H1 (cell line): ENCODE results near the gene CPNE8. TPM values are rescaled to one million over a fixed set of nuclear protein-coding genes. Genes with fewer than 3 reads are reported as not detected.

Source experiments
- CTCF ChIA-PET: fragments of 300-600 bp; sonication (Branson Sonifier 250); formaldehyde crosslinking; loops from one replicate; lab custom pipeline; 2021; ENCODE audit not compliant: partially characterized antibody; lab: Charles Lee
- POLR2A ChIA-PET: fragments of 300-600 bp; sonication (Branson Sonifier 250); formaldehyde crosslinking; loops from one replicate; lab custom pipeline; 2021; ENCODE audit warnings: inconsistent platforms; ENCODE audit not compliant: partially characterized antibody; lab: Charles Lee
- DNase-seq, 2 experiments: peaks; one replicate each; pipeline versions ENCODE4 v3.0.0 to v3.0.0-alpha.2; 2010 to 2022; ENCODE audit warnings: low spot score in 2 of 2, low read depth in 1 of 2, mixed read lengths in 1 of 2
- FAIRE-seq: peaks from 2 replicates; lab custom pipeline; 2011; peaks lifted over from hg19 to GRCh38; lab: Jason Lieb, UNC
- H2AFZ ChIP-seq: 2 replicates; pipeline ENCODE4 v1.8.1; 2012; ENCODE audit warnings: low read length, inconsistent platforms
- H2AK5ac ChIP-seq: 2 replicates; pipeline ENCODE4 v1.6.1; 2013; ENCODE audit warnings: low read depth, low read length
- H2BK120ac ChIP-seq: replicated peaks from 2 replicates; pipeline ENCODE3; 2013; ENCODE audit warnings: low read depth, low read length, inconsistent platforms
- H2BK12ac ChIP-seq: 2 replicates; pipeline ENCODE4 v1.6.1; 2013; ENCODE audit warnings: low read depth, low read length
- H2BK15ac ChIP-seq: 2 replicates; pipeline ENCODE4 v1.6.1; 2013; ENCODE audit warnings: low read length
- H2BK20ac ChIP-seq: 2 replicates; pipeline ENCODE4 v1.6.1; 2013; ENCODE audit warnings: low read length
- H2BK5ac ChIP-seq: 2 replicates; pipeline ENCODE4 v1.6.1; 2013; ENCODE audit warnings: low read depth, low read length
- H3K14ac ChIP-seq: 2 replicates; pipeline ENCODE4 v1.6.1; 2013; ENCODE audit warnings: inconsistent platforms; ENCODE audit not compliant: insufficient read length
- H3K18ac ChIP-seq: 2 replicates; pipeline ENCODE4 v1.6.1; 2013; ENCODE audit warnings: low read length; ENCODE audit errors: extremely low read depth
- H3K23ac ChIP-seq: 2 replicates; pipeline ENCODE4 v1.6.1; 2013; ENCODE audit warnings: inconsistent platforms; ENCODE audit not compliant: insufficient read length
- H3K23me2 ChIP-seq: 2 replicates; pipeline ENCODE4 v1.6.1; 2013; ENCODE audit warnings: low read depth, low read length
- H3K27ac ChIP-seq: 2 replicates; pipeline ENCODE4 v1.6.1; 2011; ENCODE audit warnings: low read depth, low read length, inconsistent platforms
- H3K27me3 ChIP-seq, 4 experiments: replicated peaks in 1 of 4; 1 replicate in 1 of 4; 2 replicates in 3 of 4; pipeline versions ENCODE4 v1.6.1 to v1.8.1; 2011 to 2013; ENCODE audit warnings: low read length in 3 of 4, mild to moderate bottlenecking in 3 of 4, inconsistent platforms in 2 of 4, mixed read lengths in 2 of 4, moderate library complexity in 1 of 4; ENCODE audit not compliant: control insufficient read depth in 3 of 4, insufficient read depth in 3 of 4; ENCODE audit errors: extremely low read depth in 1 of 4
- H3K36me3 ChIP-seq, 4 experiments: 2 replicates each; pipeline versions ENCODE4 v1.6.1 to v1.8.1; 2011 to 2013; ENCODE audit warnings: mild to moderate bottlenecking in 4 of 4, low read length in 3 of 4, moderate library complexity in 2 of 4, control low read depth in 1 of 4, inconsistent platforms in 1 of 4; ENCODE audit not compliant: insufficient read depth in 4 of 4, control insufficient read depth in 2 of 4
- H3K4ac ChIP-seq: replicated peaks from 2 replicates; pipeline ENCODE3; 2013; ENCODE audit warnings: low read length, low read depth, mixed read lengths, inconsistent platforms; ENCODE audit not compliant: insufficient read length
- H3K4me1 ChIP-seq, 4 experiments: replicated peaks in 1 of 4; 1 replicate in 1 of 4; 2 replicates in 3 of 4; pipeline versions ENCODE4 v1.6.1 to v1.8.1; 2011 to 2013; ENCODE audit warnings: low read length in 3 of 4, inconsistent platforms in 2 of 4, mixed read lengths in 1 of 4; ENCODE audit not compliant: insufficient read depth in 4 of 4, control insufficient read depth in 3 of 4
- H3K4me2 ChIP-seq, 2 experiments: 2 replicates each; pipeline versions ENCODE4 v1.6.1 to v1.8.1; 2011 to 2013; ENCODE audit warnings: low read depth in 2 of 2, low read length in 2 of 2, control low read depth in 1 of 2, inconsistent platforms in 1 of 2, mild to moderate bottlenecking in 1 of 2; ENCODE audit not compliant: insufficient read depth in 1 of 2
- H3K4me3 ChIP-seq, 4 experiments: fragments of 200-600, 300-600 bp in 1 of 4; sonication (generic), shearing (Covaris generic), sonication (Bioruptor Twin) in 1 of 4; 2 replicates each; pipeline versions ENCODE4 v1.5.1 to v1.8.1; 2011 to 2016; ENCODE audit warnings: low read length in 4 of 4, low read depth in 3 of 4, control low read depth in 2 of 4, inconsistent platforms in 2 of 4, mild to moderate bottlenecking in 2 of 4, mixed read lengths in 1 of 4, moderate library complexity in 1 of 4; ENCODE audit not compliant: insufficient read depth in 2 of 4; ENCODE audit errors: extremely low read depth in 1 of 4
- H3K56ac ChIP-seq: replicated peaks from 2 replicates; pipeline ENCODE3; 2013; ENCODE audit warnings: low read depth, mild to moderate bottlenecking, mixed read lengths, low read length, inconsistent platforms; ENCODE audit not compliant: insufficient read length
- H3K79me1 ChIP-seq: 2 replicates; pipeline ENCODE4 v1.6.1; 2013; ENCODE audit warnings: low read depth, low read length, control low read depth
- H3K79me2 ChIP-seq, 2 experiments: 2 replicates each; pipeline versions ENCODE4 v1.6.1 to v1.8.1; 2012 to 2013; ENCODE audit warnings: low read length in 2 of 2, mild to moderate bottlenecking in 2 of 2, inconsistent platforms in 1 of 2; ENCODE audit not compliant: insufficient read depth in 2 of 2, control insufficient read depth in 1 of 2
- H3K9ac ChIP-seq, 4 experiments: replicated peaks in 1 of 4; 1 replicate in 1 of 4; 2 replicates in 3 of 4; pipeline versions ENCODE4 v1.6.1 to v1.8.1; 2011 to 2013; ENCODE audit warnings: low read depth in 3 of 4, low read length in 3 of 4, control low read depth in 2 of 4, mild to moderate bottlenecking in 2 of 4, moderate library complexity in 2 of 4, inconsistent platforms in 1 of 4; ENCODE audit errors: extremely low read depth in 1 of 4
- H3K9me3 ChIP-seq, 2 experiments: 2 replicates each; pipeline versions ENCODE4 v1.6.1 to v1.8.1; 2012 to 2013; ENCODE audit warnings: mild to moderate bottlenecking in 2 of 2, moderate library complexity in 2 of 2, control low read depth in 1 of 2, inconsistent platforms in 1 of 2, low read depth in 1 of 2, low read length in 1 of 2, mixed read lengths in 1 of 2; ENCODE audit not compliant: insufficient read depth in 2 of 2
- H4K20me1 ChIP-seq, 2 experiments: replicated peaks in 1 of 2; 2 replicates each; pipeline versions ENCODE3 to v1.8.1; 2011 to 2013; ENCODE audit warnings: inconsistent platforms in 2 of 2, low read length in 2 of 2, mild to moderate bottlenecking in 1 of 2; ENCODE audit not compliant: insufficient read depth in 2 of 2, control insufficient read depth in 1 of 2
- H4K5ac ChIP-seq: 2 replicates; pipeline ENCODE4 v1.6.1; 2013; ENCODE audit warnings: low read length, low read depth, mixed read lengths, inconsistent platforms; ENCODE audit not compliant: insufficient read length
- H4K8ac ChIP-seq: 2 replicates; pipeline ENCODE4 v1.8.0; 2013; ENCODE audit warnings: mild to moderate bottlenecking, moderate library complexity, low read length, inconsistent platforms; ENCODE audit not compliant: insufficient read depth; ENCODE audit errors: extremely low read depth
- H4K91ac ChIP-seq: replicated peaks from 2 replicates; pipeline ENCODE3; 2013; ENCODE audit warnings: low read length, mixed read lengths, inconsistent platforms; ENCODE audit not compliant: insufficient read length
- ATF2 ChIP-seq: IDR thresholded peaks from 2 replicates; pipeline ENCODE4 v1.6.1; 2012; ENCODE audit warnings: low read length, inconsistent platforms
- BRCA1 ChIP-seq: IDR thresholded peaks from 2 replicates; pipeline ENCODE4 v1.6.1; 2012; ENCODE audit warnings: low read depth, low read length, improper control_type of control experiment
- CEBPB ChIP-seq: IDR thresholded peaks from 2 replicates; pipeline ENCODE4 v1.6.1; 2012; ENCODE audit warnings: low read depth, low read length
- FOSL1 ChIP-seq: IDR thresholded peaks from 2 replicates; pipeline ENCODE4 v1.6.1; 2011; ENCODE audit warnings: mild to moderate bottlenecking, low read depth, low read length, moderate library complexity; ENCODE audit not compliant: insufficient read depth
- GABPA ChIP-seq: IDR thresholded peaks from 2 replicates; pipeline ENCODE4 v1.6.1; 2011; ENCODE audit warnings: mild to moderate bottlenecking, low read length, moderate library complexity, borderline replicate concordance; ENCODE audit not compliant: insufficient read depth
- SAP30 ChIP-seq: fragments of 300-600 bp; sonication (generic); IDR thresholded peaks from 2 replicates; pipeline ENCODE4 v1.7.1; 2012; ENCODE audit warnings: low read length, moderate library complexity, mild to moderate bottlenecking, inconsistent platforms; ENCODE audit not compliant: insufficient read depth, insufficient replicate concordance
- SP2 ChIP-seq: IDR thresholded peaks from 2 replicates; pipeline ENCODE4 v1.6.1; 2012; ENCODE audit warnings: mild to moderate bottlenecking, low read length, inconsistent platforms
- TCF12 ChIP-seq: IDR thresholded peaks from 2 replicates; pipeline ENCODE4 v1.6.1; 2011; ENCODE audit warnings: low read depth, mild to moderate bottlenecking, low read length
- WGBS, 2 experiments: shearing (Covaris generic) in 1 of 2; methylation state at CpG; one replicate each; pipeline versions ENCODE4 v1.1.6 to v1.1.7; 2013 to 2015; ENCODE audit warnings: low lambda C conversion rate in 2 of 2, mixed read lengths in 2 of 2, inconsistent platforms in 1 of 2, low coverage in 1 of 2, missing lambda C conversion rate in 1 of 2; ENCODE audit not compliant: insufficient replicate concordance in 2 of 2, insufficient coverage in 1 of 2, insufficient read length in 1 of 2; ENCODE audit errors: extremely low coverage in 1 of 2, missing lambda C conversion rate in 1 of 2; 5-methylcytosine and 5-hydroxymethylcytosine counted together
- polyA plus RNA-seq, 7 experiments: library from polyadenylated mRNA; depleted of rRNA in 3 of 7; stranded (reverse) in 5 of 7; unstranded in 2 of 7; fragments of >200 nt in 5 of 7; fragments of 200-250 nt in 2 of 7; gene quantifications; 1 replicate in 5 of 7; 2 replicates in 1 of 7; 4 replicates in 1 of 7; pipeline versions ENCODE4 v1.2.1 to v1.2.3, GENCODE V29; 2011 to 2013; ENCODE audit warnings: missing spikeins in 2 of 7, mixed read lengths in 2 of 7
- total RNA-seq: library from RNA; stranded (reverse); fragmentation: NEBNext Ultra II Directional; extraction: Animal tissue kit (Norgen Biotek cat#: 25700); gene quantifications from 2 replicates; pipeline ENCODE4 v1.2.1, GENCODE V29; 2021

CPNE8 gene
- total and polyA plus RNA-seq, 2 of the 8 experiments (the other 6 are each of a cell fraction or from before 2014, with no cell fraction given): 2.5 to 6.8 TPM

GRCh38 chr12:38838056-38838850, 67.1 kb downstream of the CPNE8 start:
- Histone ChIP-seq H4K5ac (no peak overlapping the region), H3K23me2 (no peaks in the 10 kb centered on the region), H2BK15ac (no peak overlapping the region), H3K4me2 (no peak overlapping the region), H4K91ac (no peak overlapping the region), H4K20me1 (no peaks in the 10 kb centered on the region), H2AFZ (no peak overlapping the region), H3K18ac (no peak overlapping the region), H3K9ac (no peak overlapping the region), H2AK5ac (no peak overlapping the region), H3K9me3 (no peaks in the 10 kb centered on the region), H3K14ac (no peak overlapping the region), H3K27ac (no peak overlapping the region), H2BK20ac (no peak overlapping the region), H4K8ac (no peak overlapping the region), H2BK5ac (no peak overlapping the region), H2BK120ac (no peak overlapping the region), H3K27me3 (no peaks in the 10 kb centered on the region), H3K4ac (no peak overlapping the region), H3K56ac (no peak overlapping the region), H3K4me3 (no peak overlapping the region)
- FAIRE-seq: no peak
- WGBS, 2 experiments: 91% methylated on average over 2 of the region's 2 CpGs; no CpG with 5 or more reads in 1 of the 2 experiments
- no peak for DNase-seq
- TF ChIP-seq GABPA: no peak
- TF ChIP-seq FOSL1: no peak
- TF ChIP-seq SP2: no peak
- TF ChIP-seq SAP30: no peak
- no peak for TF ChIP-seq TCF12
- TF ChIP-seq ATF2: no peak
- TF ChIP-seq CEBPB: no peak
- TF ChIP-seq BRCA1: no peak
- TF ChIP-seq, all 59 proteins: peak for 0
- Histone ChIP-seq H3K79me2 (no peaks in the 10 kb centered on the region), H3K4me1 (no peaks in the 10 kb centered on the region), H2BK12ac (no peak overlapping the region), H3K23ac (no peak overlapping the region), H3K79me1 (no peaks in the 10 kb centered on the region), H3K36me3 (no peaks in the 10 kb centered on the region)
- CTCF ChIA-PET: no interaction called here
- POLR2A ChIA-PET: no interaction called here
